ENCODE data around the gene HIPK3. TPM values are rescaled to one million over a fixed set of nuclear protein-coding genes. Genes with fewer than 3 reads are reported as not detected.
"Not testable (repeated sequence)": the region's sequence is repeated elsewhere in the genome, so short reads cannot be mapped to it uniquely, and the experiment has no call there.

The HIPK3 gene
- total and polyA plus RNA-seq, 2 experiments from 2014 or later = 5.5 to 29.8 TPM

DNA sequence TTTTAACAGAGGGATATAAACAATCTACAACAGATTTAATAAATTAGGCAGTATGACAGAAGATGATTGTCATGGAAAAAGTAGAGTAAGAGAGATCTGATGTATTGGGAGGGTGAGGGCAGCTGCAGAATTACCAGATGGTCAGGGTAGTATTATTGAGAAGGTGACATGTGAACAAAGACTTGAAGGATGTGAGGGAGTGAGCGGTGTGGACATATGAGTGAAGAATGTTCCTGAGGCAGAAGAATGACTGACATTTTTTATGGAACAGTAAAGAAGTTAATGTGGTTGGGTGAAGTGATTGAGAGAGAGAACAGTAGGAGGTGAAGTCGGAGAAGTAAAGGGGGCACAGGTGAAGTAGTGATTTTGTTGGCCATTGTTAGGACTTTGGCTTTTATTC is 42.4 kb upstream of the HIPK3 start (continued):
- TF ChIP-seq, protein P1, sequence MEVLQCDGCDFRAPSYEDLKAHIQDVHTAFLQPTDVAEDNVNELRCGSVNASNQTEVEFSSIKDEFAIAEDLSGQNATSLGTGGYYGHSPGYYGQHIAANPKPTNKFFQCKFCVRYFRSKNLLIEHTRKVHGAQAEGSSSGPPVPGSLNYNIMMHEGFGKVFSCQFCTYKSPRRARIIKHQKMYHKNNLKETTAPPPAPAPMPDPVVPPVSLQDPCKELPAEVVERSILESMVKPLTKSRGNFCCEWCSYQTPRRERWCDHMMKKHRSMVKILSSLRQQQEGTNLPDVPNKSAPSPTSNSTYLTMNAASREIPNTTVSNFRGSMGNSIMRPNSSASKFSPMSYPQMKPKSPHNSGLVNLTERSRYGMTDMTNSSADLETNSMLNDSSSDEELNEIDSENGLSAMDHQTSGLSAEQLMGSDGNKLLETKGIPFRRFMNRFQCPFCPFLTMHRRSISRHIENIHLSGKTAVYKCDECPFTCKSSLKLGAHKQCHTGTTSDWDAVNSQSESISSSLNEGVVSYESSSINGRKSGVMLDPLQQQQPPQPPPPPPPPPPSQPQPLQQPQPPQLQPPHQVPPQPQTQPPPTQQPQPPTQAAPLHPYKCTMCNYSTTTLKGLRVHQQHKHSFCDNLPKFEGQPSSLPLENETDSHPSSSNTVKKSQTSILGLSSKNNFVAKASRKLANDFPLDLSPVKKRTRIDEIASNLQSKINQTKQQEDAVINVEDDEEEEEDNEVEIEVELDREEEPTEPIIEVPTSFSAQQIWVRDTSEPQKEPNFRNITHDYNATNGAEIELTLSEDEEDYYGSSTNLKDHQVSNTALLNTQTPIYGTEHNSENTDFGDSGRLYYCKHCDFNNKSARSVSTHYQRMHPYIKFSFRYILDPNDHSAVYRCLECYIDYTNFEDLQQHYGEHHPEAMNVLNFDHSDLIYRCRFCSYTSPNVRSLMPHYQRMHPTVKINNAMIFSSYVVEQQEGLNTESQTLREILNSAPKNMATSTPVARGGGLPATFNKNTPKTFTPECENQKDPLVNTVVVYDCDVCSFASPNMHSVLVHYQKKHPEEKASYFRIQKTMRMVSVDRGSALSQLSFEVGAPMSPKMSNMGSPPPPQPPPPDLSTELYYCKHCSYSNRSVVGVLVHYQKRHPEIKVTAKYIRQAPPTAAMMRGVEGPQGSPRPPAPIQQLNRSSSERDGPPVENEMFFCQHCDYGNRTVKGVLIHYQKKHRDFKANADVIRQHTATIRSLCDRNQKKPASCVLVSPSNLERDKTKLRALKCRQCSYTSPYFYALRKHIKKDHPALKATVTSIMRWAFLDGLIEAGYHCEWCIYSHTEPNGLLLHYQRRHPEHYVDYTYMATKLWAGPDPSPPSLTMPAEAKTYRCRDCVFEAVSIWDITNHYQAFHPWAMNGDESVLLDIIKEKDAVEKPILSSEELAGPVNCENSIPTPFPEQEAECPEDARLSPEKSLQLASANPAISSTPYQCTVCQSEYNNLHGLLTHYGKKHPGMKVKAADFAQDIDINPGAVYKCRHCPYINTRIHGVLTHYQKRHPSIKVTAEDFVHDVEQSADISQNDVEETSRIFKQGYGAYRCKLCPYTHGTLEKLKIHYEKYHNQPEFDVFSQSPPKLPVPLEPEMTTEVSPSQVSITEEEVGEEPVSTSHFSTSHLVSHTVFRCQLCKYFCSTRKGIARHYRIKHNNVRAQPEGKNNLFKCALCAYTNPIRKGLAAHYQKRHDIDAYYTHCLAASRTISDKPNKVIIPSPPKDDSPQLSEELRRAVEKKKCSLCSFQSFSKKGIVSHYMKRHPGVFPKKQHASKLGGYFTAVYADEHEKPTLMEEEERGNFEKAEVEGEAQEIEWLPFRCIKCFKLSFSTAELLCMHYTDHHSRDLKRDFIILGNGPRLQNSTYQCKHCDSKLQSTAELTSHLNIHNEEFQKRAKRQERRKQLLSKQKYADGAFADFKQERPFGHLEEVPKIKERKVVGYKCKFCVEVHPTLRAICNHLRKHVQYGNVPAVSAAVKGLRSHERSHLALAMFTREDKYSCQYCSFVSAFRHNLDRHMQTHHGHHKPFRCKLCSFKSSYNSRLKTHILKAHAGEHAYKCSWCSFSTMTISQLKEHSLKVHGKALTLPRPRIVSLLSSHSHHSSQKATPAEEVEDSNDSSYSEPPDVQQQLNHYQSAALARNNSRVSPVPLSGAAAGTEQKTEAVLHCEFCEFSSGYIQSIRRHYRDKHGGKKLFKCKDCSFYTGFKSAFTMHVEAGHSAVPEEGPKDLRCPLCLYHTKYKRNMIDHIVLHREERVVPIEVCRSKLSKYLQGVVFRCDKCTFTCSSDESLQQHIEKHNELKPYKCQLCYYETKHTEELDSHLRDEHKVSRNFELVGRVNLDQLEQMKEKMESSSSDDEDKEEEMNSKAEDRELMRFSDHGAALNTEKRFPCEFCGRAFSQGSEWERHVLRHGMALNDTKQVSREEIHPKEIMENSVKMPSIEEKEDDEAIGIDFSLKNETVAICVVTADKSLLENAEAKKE (CRISPR knock-in tag; IDR thresholded peaks at IDR 0.05) = no peak
- TF ChIP-seq NANOG (IDR thresholded peaks at IDR 0.05; ENCODE audit: borderline replicate concordance) (no peak), EZH2phosphoT487 (IDR thresholded peaks at IDR 0.05; ENCODE audit: unreplicated experiment) (no peak), EZH2 (IDR thresholded peaks at IDR 0.05; ENCODE audit: low read depth, unreplicated experiment) (no peak), ZNF331 (CRISPR knock-in tag; IDR thresholded peaks at IDR 0.05; ENCODE audit: low read depth) (no peak), ZNF114 (CRISPR knock-in tag; IDR thresholded peaks at IDR 0.05) (no peak), JUNB (IDR thresholded peaks at IDR 0.05; ENCODE audit: unreplicated experiment) (no peak)
- TF ChIP-seq, protein P2, sequence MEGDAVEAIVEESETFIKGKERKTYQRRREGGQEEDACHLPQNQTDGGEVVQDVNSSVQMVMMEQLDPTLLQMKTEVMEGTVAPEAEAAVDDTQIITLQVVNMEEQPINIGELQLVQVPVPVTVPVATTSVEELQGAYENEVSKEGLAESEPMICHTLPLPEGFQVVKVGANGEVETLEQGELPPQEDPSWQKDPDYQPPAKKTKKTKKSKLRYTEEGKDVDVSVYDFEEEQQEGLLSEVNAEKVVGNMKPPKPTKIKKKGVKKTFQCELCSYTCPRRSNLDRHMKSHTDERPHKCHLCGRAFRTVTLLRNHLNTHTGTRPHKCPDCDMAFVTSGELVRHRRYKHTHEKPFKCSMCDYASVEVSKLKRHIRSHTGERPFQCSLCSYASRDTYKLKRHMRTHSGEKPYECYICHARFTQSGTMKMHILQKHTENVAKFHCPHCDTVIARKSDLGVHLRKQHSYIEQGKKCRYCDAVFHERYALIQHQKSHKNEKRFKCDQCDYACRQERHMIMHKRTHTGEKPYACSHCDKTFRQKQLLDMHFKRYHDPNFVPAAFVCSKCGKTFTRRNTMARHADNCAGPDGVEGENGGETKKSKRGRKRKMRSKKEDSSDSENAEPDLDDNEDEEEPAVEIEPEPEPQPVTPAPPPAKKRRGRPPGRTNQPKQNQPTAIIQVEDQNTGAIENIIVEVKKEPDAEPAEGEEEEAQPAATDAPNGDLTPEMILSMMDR (conservative IDR thresholded peaks at IDR 0.05; ENCODE audit: low read depth in 2 of 2) = no peak
- TF ChIP-seq, protein P3, sequence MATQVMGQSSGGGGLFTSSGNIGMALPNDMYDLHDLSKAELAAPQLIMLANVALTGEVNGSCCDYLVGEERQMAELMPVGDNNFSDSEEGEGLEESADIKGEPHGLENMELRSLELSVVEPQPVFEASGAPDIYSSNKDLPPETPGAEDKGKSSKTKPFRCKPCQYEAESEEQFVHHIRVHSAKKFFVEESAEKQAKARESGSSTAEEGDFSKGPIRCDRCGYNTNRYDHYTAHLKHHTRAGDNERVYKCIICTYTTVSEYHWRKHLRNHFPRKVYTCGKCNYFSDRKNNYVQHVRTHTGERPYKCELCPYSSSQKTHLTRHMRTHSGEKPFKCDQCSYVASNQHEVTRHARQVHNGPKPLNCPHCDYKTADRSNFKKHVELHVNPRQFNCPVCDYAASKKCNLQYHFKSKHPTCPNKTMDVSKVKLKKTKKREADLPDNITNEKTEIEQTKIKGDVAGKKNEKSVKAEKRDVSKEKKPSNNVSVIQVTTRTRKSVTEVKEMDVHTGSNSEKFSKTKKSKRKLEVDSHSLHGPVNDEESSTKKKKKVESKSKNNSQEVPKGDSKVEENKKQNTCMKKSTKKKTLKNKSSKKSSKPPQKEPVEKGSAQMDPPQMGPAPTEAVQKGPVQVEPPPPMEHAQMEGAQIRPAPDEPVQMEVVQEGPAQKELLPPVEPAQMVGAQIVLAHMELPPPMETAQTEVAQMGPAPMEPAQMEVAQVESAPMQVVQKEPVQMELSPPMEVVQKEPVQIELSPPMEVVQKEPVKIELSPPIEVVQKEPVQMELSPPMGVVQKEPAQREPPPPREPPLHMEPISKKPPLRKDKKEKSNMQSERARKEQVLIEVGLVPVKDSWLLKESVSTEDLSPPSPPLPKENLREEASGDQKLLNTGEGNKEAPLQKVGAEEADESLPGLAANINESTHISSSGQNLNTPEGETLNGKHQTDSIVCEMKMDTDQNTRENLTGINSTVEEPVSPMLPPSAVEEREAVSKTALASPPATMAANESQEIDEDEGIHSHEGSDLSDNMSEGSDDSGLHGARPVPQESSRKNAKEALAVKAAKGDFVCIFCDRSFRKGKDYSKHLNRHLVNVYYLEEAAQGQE (IDR thresholded peaks at IDR 0.05; ENCODE audit: unreplicated experiment) = no peak

DNA sequence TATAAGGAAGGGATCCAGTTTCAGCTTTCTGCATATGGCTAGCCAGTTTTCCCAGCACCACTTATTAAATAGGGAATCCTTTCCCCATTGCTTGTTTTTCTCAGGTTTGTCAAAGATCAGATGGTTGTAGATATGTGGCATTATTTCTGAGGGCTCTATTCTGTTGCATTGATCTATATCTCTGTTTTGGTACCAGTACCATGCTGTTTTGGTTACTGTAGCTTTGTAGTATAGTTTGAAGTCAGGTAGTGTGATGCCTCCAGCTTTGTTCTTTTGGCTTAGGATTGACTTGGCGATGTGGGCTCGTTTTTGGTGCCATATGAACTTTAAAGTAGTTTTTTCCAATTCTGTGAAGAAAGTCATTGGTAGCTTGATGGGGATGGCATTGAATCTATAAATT is 40.5 kb upstream of the HIPK3 start:
- H3K4me3 Mint-ChIP-seq; H3K36me3 Mint-ChIP-seq (ENCODE audit: low read depth); H3K9me3 Mint-ChIP-seq; H3K4me3 ChIP-seq; H3K4me1 Mint-ChIP-seq; H3K36me3 ChIP-seq (ENCODE audit: insufficient read depth); H4K20me1 ChIP-seq (replicated peaks; ENCODE audit: insufficient read depth); H3K27me3 Mint-ChIP-seq (ENCODE audit: insufficient read depth, low read depth, poor library complexity); H3K27me3 ChIP-seq (ENCODE audit: insufficient read depth); H3K27ac ChIP-seq (ENCODE audit: low read depth); ATAC-seq; H3K9me2 ChIP-seq (ENCODE audit: insufficient read depth); H2AFZ ChIP-seq; DNase-seq (ENCODE audit: low spot score); H3K27ac Mint-ChIP-seq; H3K4me1 ChIP-seq (ENCODE audit: insufficient read depth); H3F3A ChIP-seq (replicated peaks; ENCODE audit: low read depth); H3K4me2 ChIP-seq; H3K79me2 ChIP-seq (replicated peaks; ENCODE audit: insufficient read depth): not testable (repeated sequence)
